ENCODE results near the gene APOD. TPM values are rescaled to one million over a fixed set of nuclear protein-coding genes. Genes with fewer than 3 reads are reported as not detected.

Gene APOD
- total and polyA plus RNA-seq, 2 of the 4 experiments (the other 2 are of a cell fraction): 0.36 TPM; not detected in 1

GRCh38 chr3:195557322-195557721, 26.4 kb downstream of the APOD start:
- POLR2A ChIA-PET (ENCODE audit: unreplicated experiment): no interaction called here
- H3K9ac ChIP-seq (ENCODE audit: low read depth, low read length): no peak overlapping the region
- H3K9me3 ChIP-seq (ENCODE audit: control insufficient read depth, insufficient read depth, low read length): peaks cover 4% of the 10 kb centered on the region; the same call in 1 of the 2 replicates
- H3K27me3 ChIP-seq (ENCODE audit: control insufficient read depth, insufficient read depth, low read length): peaks cover 24% of the 10 kb centered on the region
- H3K4me1 ChIP-seq (ENCODE audit: control insufficient read depth, insufficient read depth, low read length): no peaks in the 10 kb centered on the region
- H2AK9ac ChIP-seq (replicated peaks; ENCODE audit: low read depth, low read length, poor library complexity): no peak overlapping the region
- H3K4ac ChIP-seq (ENCODE audit: low read depth, low read length): no peak overlapping the region
- in situ Hi-C loops (cut with MboI; ENCODE audit: low sequenced_read_pairs) (no loop called here), intact Hi-C loops (cut with micrococcal nuclease) (no loop called here), dilution Hi-C loops (cut with HindIII; ENCODE audit: low sequenced_read_pairs, unreplicated experiment) (no loop called here)
- H3K4me2 ChIP-seq (ENCODE audit: low read depth, low read length): no peak overlapping the region
- H2AK5ac ChIP-seq (ENCODE audit: low read depth, low read length): no peak overlapping the region
- DNase-seq (no peak), ATAC-seq (ENCODE audit: low read depth) (no peak)
- no peak overlapping the region for H3K14ac ChIP-seq (replicated peaks; ENCODE audit: low read depth, low read length)
- H3K79me1 ChIP-seq (ENCODE audit: low read depth in 1 of 2, low read length in 2 of 2): no peaks in the 10 kb centered on the region
- H2BK5ac ChIP-seq (ENCODE audit: low read depth, low read length, poor library complexity, severe bottlenecking): no peak overlapping the region
- TF ChIP-seq RFX5 (IDR thresholded peaks at IDR 0.05; ENCODE audit: low read depth, low read length) (no peak), RAD21 (IDR thresholded peaks at IDR 0.05; ENCODE audit: low read length) (no peak), CEBPB (IDR thresholded peaks at IDR 0.05; ENCODE audit: low read depth, low read length) (no peak), MXI1 (IDR thresholded peaks at IDR 0.05; ENCODE audit: borderline replicate concordance, low read depth, low read length) (no peak), NFE2L2 (IDR thresholded peaks at IDR 0.05; ENCODE audit: low read depth, low read length) (no peak), RCOR1 (IDR thresholded peaks at IDR 0.05; ENCODE audit: insufficient replicate concordance, low read length) (no peak), BHLHE40 (IDR thresholded peaks at IDR 0.05; ENCODE audit: low read depth, low read length) (no peak), POLR2A (IDR thresholded peaks at IDR 0.05; ENCODE audit: low read depth, low read length) (no peak), MAFK (IDR thresholded peaks at IDR 0.05; ENCODE audit: low read depth, low read length) (no peak), MAZ (IDR thresholded peaks at IDR 0.05; ENCODE audit: borderline replicate concordance, low read depth, low read length) (no peak), FOS (IDR thresholded peaks at IDR 0.05; ENCODE audit: low read depth, low read length) (no peak), CHD1 (IDR thresholded peaks at IDR 0.05; ENCODE audit: low read depth, low read length) (no peak), SMC3 (IDR thresholded peaks at IDR 0.05; ENCODE audit: low read depth, low read length) (no peak)
- TF ChIP-seq, protein P1, sequence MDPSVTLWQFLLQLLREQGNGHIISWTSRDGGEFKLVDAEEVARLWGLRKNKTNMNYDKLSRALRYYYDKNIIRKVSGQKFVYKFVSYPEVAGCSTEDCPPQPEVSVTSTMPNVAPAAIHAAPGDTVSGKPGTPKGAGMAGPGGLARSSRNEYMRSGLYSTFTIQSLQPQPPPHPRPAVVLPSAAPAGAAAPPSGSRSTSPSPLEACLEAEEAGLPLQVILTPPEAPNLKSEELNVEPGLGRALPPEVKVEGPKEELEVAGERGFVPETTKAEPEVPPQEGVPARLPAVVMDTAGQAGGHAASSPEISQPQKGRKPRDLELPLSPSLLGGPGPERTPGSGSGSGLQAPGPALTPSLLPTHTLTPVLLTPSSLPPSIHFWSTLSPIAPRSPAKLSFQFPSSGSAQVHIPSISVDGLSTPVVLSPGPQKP (IDR thresholded peaks at IDR 0.05; ENCODE audit: borderline replicate concordance, low read depth, low read length): no peak
- TF ChIP-seq, protein P2, sequence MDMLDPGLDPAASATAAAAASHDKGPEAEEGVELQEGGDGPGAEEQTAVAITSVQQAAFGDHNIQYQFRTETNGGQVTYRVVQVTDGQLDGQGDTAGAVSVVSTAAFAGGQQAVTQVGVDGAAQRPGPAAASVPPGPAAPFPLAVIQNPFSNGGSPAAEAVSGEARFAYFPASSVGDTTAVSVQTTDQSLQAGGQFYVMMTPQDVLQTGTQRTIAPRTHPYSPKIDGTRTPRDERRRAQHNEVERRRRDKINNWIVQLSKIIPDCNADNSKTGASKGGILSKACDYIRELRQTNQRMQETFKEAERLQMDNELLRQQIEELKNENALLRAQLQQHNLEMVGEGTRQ (IDR thresholded peaks at IDR 0.05; ENCODE audit: low read depth, low read length): no peak
- TF ChIP-seq, protein P3, sequence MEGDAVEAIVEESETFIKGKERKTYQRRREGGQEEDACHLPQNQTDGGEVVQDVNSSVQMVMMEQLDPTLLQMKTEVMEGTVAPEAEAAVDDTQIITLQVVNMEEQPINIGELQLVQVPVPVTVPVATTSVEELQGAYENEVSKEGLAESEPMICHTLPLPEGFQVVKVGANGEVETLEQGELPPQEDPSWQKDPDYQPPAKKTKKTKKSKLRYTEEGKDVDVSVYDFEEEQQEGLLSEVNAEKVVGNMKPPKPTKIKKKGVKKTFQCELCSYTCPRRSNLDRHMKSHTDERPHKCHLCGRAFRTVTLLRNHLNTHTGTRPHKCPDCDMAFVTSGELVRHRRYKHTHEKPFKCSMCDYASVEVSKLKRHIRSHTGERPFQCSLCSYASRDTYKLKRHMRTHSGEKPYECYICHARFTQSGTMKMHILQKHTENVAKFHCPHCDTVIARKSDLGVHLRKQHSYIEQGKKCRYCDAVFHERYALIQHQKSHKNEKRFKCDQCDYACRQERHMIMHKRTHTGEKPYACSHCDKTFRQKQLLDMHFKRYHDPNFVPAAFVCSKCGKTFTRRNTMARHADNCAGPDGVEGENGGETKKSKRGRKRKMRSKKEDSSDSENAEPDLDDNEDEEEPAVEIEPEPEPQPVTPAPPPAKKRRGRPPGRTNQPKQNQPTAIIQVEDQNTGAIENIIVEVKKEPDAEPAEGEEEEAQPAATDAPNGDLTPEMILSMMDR (conservative IDR thresholded peaks at IDR 0.05; ENCODE audit: low read depth, low read length): no peak
- H4K91ac ChIP-seq (ENCODE audit: insufficient read depth, low read depth, low read length): no peak overlapping the region
- no peak overlapping the region for H2BK120ac ChIP-seq (ENCODE audit: low read depth, low read length)
- no CpG with 5 or more reads among the region's 4 CpGs for WGBS, 2 experiments (ENCODE audit: extremely low coverage in 2 of 2, insufficient read length in 1 of 2)
- no peak overlapping the region for H3K23ac ChIP-seq (ENCODE audit: low read depth, low read length)
- H4K8ac ChIP-seq (ENCODE audit: low read depth in 2 of 2, low read length in 2 of 2): no peak overlapping the region
- no peak overlapping the region for H2BK20ac ChIP-seq (ENCODE audit: low read depth, low read length)
- H2BK15ac ChIP-seq (ENCODE audit: low read depth, low read length): no peak overlapping the region
- no peaks in the 10 kb centered on the region for H4K20me1 ChIP-seq (ENCODE audit: insufficient read depth, low read length)
- H4K5ac ChIP-seq (ENCODE audit: low read depth, low read length): no peak overlapping the region
- no TSS peak for BruUV-seq (replicated peaks)
- no peak overlapping the region for H3K56ac ChIP-seq (ENCODE audit: extremely low read depth, insufficient read depth, low read length)
- H3K9me1 ChIP-seq (ENCODE audit: insufficient read depth, low read length): no peaks in the 10 kb centered on the region
- no peak overlapping the region for H3K18ac ChIP-seq (ENCODE audit: low read depth, low read length)
- no peaks in the 10 kb centered on the region for H3K36me3 ChIP-seq (ENCODE audit: control insufficient read depth, insufficient read depth, low read length)
- H3K4me3 ChIP-seq (ENCODE audit: insufficient read depth, low read depth, low read length): no peak overlapping the region
- no peak overlapping the region for H3K27ac ChIP-seq (ENCODE audit: insufficient read depth, low read length)
- CTCF ChIA-PET: interaction anchor here (0.9 kb wide), 1 partner anchor 20 kb away, joined by 3 read pairs; no protein-coding TSS in a partner anchor
- no peak overlapping the region for H2AFZ ChIP-seq (replicated peaks; ENCODE audit: low read length, poor library complexity)

Data from IMR-90 (cell line).